PFSK-1 (cell line): ENCODE results near the gene RTN1.

Experiments
- FOXP2 ChIP-seq: optimal IDR thresholded peaks from 2 replicates; pipeline ENCODE3; 2011; ENCODE audit warnings: borderline replicate concordance, control low read depth, inconsistent platforms; ENCODE audit not compliant: insufficient read depth; ENCODE audit errors: extremely low read length, extremely low read depth
- POLR2AphosphoS5 ChIP-seq: IDR thresholded peaks from 2 replicates; pipeline ENCODE4 v1.6.1; 2012; ENCODE audit warnings: low read depth, mild to moderate bottlenecking, control low read depth, low read length, moderate library complexity
- REST ChIP-seq, 2 experiments: IDR thresholded peaks; 2 replicates each; pipeline versions ENCODE4 v1.6.1 to v1.8.0; 2011 to 2012; ENCODE audit warnings: low read depth in 2 of 2, low read length in 2 of 2, control low read depth in 1 of 2, inconsistent platforms in 1 of 2, mild to moderate bottlenecking in 1 of 2, moderate library complexity in 1 of 2; ENCODE audit not compliant: insufficient read depth in 1 of 2
- SIN3A ChIP-seq: IDR thresholded peaks from 2 replicates; pipeline ENCODE4 v1.6.1; 2012; ENCODE audit warnings: mild to moderate bottlenecking, low read length, moderate library complexity, borderline replicate concordance; ENCODE audit not compliant: insufficient read depth
- TAF1 ChIP-seq: IDR thresholded peaks from 2 replicates; pipeline ENCODE4 v1.6.1; 2012; ENCODE audit warnings: low read length, control low read depth, borderline replicate concordance; ENCODE audit not compliant: insufficient read depth

Gene RTN1

GRCh38 chr14:59828276-59828675 lies 42.3 kb downstream of the RTN1 start:
- no peak for TF ChIP-seq POLR2AphosphoS5
- no peak for TF ChIP-seq FOXP2
- no peak for TF ChIP-seq SIN3A
- no peak for TF ChIP-seq TAF1
- no peak for TF ChIP-seq REST (IDR thresholded peaks at IDR 0.05; ENCODE audit: insufficient read depth in 1 of 2, low read depth in 2 of 2, low read length in 2 of 2)

GRCh38 chr14:59827401-59827800 lies 43.2 kb downstream of the RTN1 start:
- TF ChIP-seq REST (IDR thresholded peaks at IDR 0.05; ENCODE audit: insufficient read depth in 1 of 2, low read depth in 2 of 2, low read length in 2 of 2) (no peak), POLR2AphosphoS5 (no peak), SIN3A (no peak)

- no peak for TF ChIP-seq POLR2AphosphoS5
- no peak for TF ChIP-seq REST (IDR thresholded peaks at IDR 0.05; ENCODE audit: insufficient read depth in 1 of 2, low read depth in 2 of 2, low read length in 2 of 2)
- TF ChIP-seq TAF1 = no peak
- no peak for TF ChIP-seq SIN3A
- TF ChIP-seq FOXP2 = no peak
These were observed 44.4 kb downstream of the RTN1 start for GRCh38 chr14:59826150-59826549.

- TF ChIP-seq SIN3A (no peak), FOXP2 (no peak), TAF1 (no peak), POLR2AphosphoS5 (no peak), REST (IDR thresholded peaks at IDR 0.05; ENCODE audit: insufficient read depth in 1 of 2, low read depth in 2 of 2, low read length in 2 of 2) (no peak)
These were observed 47.4 kb downstream of the RTN1 start for GRCh38 chr14:59823179-59823578.

- TF ChIP-seq POLR2AphosphoS5 = no peak
- no peak for TF ChIP-seq SIN3A
- TF ChIP-seq TAF1 = no peak
- TF ChIP-seq FOXP2 = no peak
- no peak for TF ChIP-seq REST (IDR thresholded peaks at IDR 0.05; ENCODE audit: insufficient read depth in 1 of 2, low read depth in 2 of 2, low read length in 2 of 2)
These were observed 51.0 kb downstream of the RTN1 start for GRCh38 chr14:59819446-59820088.
